ENCODE data around the gene NUF2. TPM values are rescaled to one million over a fixed set of nuclear protein-coding genes. Genes with fewer than 3 reads are reported as not detected.

The NUF2 gene
- total RNA-seq, 1 experiment from 2014 or later: 30.7 TPM

DNA sequence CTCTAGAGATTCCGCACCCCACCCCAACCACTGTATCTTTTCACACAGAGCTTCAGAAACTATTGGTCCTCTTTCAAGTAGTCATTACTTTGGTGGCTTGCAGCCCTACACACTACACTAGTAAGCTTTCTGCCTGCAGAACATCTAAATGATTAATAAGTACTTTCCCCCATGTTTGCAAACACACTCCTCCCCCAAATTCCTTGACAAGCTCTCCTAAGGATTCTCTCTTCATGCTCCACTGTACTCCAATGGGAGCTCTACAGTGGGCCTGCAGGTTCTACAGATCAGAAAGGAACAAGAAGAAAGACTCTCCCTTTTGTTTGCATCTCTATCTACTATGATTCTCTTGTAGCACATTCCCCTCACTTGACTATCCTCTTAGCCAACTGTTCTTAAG is 16.3 kb upstream of the NUF2 start:
- Mint-ChIP-seq H3K27ac (peak overlapping the region in 1 of 3 experiments; percentile 13; a peak in 3 of 7 replicates), H3K27me3 (ENCODE audit: low read depth) (no peaks in the 10 kb centered on the region)
- no peak overlapping the region for H3K23ac ChIP-seq (ENCODE audit: insufficient read length, low read depth, low read length)

More for the DNA sequence above, 16.3 kb upstream of the NUF2 start:
- H3K9ac ChIP-seq (ENCODE audit: extremely low read depth, insufficient read length, low read length): no peak overlapping the region
- no peaks in the 10 kb centered on the region for H3K79me2 ChIP-seq (ENCODE audit: insufficient read depth, low read length)
- H4K91ac ChIP-seq (ENCODE audit: insufficient read length, low read depth, low read length): no peak overlapping the region
- no peaks in the 10 kb centered on the region for H3K4me1 ChIP-seq (ENCODE audit: insufficient read depth, low read length)
- H2BK15ac ChIP-seq (ENCODE audit: low read depth, low read length): no peak overlapping the region
- no peak overlapping the region for H2AK5ac ChIP-seq (ENCODE audit: insufficient read length, low read length)
- Mint-ChIP-seq H3K4me1 (no peaks in the 10 kb centered on the region; a peak in 1 of 4 replicates), H3K9me3 (no peaks in the 10 kb centered on the region), H3K4me3 (no peak overlapping the region), H3K36me3 (ENCODE audit: insufficient read depth in 1 of 3, low read depth in 3 of 3) (peaks cover under 1 to 28% (median 6%) of the 10 kb centered on the region in 3 experiments; a peak in 5 of 7 replicates)
- no peaks in the 10 kb centered on the region for H3K9me3 ChIP-seq (ENCODE audit: control insufficient read depth, low read depth, low read length)
- H2AFZ ChIP-seq (ENCODE audit: low read length): no peak overlapping the region
- H2BK12ac ChIP-seq (ENCODE audit: insufficient read length, low read depth, low read length): no peak overlapping the region
- H3K14ac ChIP-seq (ENCODE audit: insufficient read depth, low read length): no peak overlapping the region
- H3K27me3 ChIP-seq (ENCODE audit: insufficient read depth, low read length): no peaks in the 10 kb centered on the region
- no peak overlapping the region for H3K27ac ChIP-seq (ENCODE audit: insufficient read length, low read depth, low read length)
- H3K79me1 ChIP-seq (ENCODE audit: insufficient read depth, low read depth, low read length, poor library complexity, severe bottlenecking): no peaks in the 10 kb centered on the region
- H3K56ac ChIP-seq (ENCODE audit: insufficient read length, low read depth, low read length): no peak overlapping the region
- TF ChIP-seq, protein P1, sequence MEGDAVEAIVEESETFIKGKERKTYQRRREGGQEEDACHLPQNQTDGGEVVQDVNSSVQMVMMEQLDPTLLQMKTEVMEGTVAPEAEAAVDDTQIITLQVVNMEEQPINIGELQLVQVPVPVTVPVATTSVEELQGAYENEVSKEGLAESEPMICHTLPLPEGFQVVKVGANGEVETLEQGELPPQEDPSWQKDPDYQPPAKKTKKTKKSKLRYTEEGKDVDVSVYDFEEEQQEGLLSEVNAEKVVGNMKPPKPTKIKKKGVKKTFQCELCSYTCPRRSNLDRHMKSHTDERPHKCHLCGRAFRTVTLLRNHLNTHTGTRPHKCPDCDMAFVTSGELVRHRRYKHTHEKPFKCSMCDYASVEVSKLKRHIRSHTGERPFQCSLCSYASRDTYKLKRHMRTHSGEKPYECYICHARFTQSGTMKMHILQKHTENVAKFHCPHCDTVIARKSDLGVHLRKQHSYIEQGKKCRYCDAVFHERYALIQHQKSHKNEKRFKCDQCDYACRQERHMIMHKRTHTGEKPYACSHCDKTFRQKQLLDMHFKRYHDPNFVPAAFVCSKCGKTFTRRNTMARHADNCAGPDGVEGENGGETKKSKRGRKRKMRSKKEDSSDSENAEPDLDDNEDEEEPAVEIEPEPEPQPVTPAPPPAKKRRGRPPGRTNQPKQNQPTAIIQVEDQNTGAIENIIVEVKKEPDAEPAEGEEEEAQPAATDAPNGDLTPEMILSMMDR (conservative IDR thresholded peaks at IDR 0.05): no peak
- DNase-seq: no peak
- no peak overlapping the region for H2BK20ac ChIP-seq (ENCODE audit: low read depth, low read length, poor library complexity, severe bottlenecking)
- no peak overlapping the region for H2BK120ac ChIP-seq (ENCODE audit: low read depth, low read length, poor library complexity, severe bottlenecking)
- H3K23me2 ChIP-seq (ENCODE audit: insufficient read length, low read depth, low read length, poor library complexity, severe bottlenecking): no peaks in the 10 kb centered on the region
- no peak overlapping the region for H4K5ac ChIP-seq (ENCODE audit: insufficient read length, low read depth, low read length)
- H4K20me1 ChIP-seq (ENCODE audit: control insufficient read depth, insufficient read depth, insufficient read length): no peaks in the 10 kb centered on the region
- no peak overlapping the region for H3K4me2 ChIP-seq (ENCODE audit: insufficient read depth, insufficient read length, low read length)
- no CpG with 5 or more reads among the region's 1 CpG for WGBS (ENCODE audit: extremely low coverage, insufficient read length, low lambda C conversion rate)
- H3K4ac ChIP-seq (ENCODE audit: low read depth, low read length): no peak overlapping the region
- H3K18ac ChIP-seq (ENCODE audit: insufficient read length, low read depth, low read length): no peak overlapping the region
- H2BK5ac ChIP-seq (ENCODE audit: insufficient read length, low read length): no peak overlapping the region
- H4K8ac ChIP-seq (replicated peaks; ENCODE audit: insufficient read length, low read depth, low read length): no peak overlapping the region
- no peak overlapping the region for H3T11ph ChIP-seq (ENCODE audit: low read length)

Measured in H9 (cell line).